ENCODE results near the gene CFAP157. TPM values are rescaled to one million over a fixed set of nuclear protein-coding genes. Genes with fewer than 3 reads are reported as not detected.

CFAP157 gene
- total RNA-seq (2022; extraction: Qiagen RNA extraction), result 0.02 to 0.09 TPM (median 0.06 TPM) in 4 of 5 replicates, not detected in the other

DNA sequence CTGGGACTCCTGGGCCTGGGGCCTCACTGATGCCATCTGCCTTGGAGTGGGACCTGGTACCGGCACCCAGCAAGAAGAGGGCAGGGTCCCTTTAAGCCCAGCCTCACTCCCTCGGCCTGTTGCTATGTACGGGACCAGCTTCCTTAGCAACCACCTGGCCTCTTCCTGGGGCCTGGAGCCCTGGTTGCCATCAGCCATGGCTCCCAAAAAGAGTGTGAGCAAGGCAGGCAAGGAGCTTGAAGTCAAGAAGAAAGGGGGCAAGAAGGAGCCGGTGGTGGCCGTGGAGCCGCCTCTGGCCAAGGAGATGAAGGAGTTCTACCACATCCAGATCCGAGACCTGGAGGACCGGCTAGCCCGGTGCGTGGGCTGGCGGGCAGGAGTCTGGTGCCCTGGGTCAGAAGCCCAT is at the start of gene CFAP157:
Gene CFAP157, plus strand, starts transcription at position 153 of the 406 bp plus-strand sequence. Its CDS starts 44 bp downstream, at position 197.

DNA sequence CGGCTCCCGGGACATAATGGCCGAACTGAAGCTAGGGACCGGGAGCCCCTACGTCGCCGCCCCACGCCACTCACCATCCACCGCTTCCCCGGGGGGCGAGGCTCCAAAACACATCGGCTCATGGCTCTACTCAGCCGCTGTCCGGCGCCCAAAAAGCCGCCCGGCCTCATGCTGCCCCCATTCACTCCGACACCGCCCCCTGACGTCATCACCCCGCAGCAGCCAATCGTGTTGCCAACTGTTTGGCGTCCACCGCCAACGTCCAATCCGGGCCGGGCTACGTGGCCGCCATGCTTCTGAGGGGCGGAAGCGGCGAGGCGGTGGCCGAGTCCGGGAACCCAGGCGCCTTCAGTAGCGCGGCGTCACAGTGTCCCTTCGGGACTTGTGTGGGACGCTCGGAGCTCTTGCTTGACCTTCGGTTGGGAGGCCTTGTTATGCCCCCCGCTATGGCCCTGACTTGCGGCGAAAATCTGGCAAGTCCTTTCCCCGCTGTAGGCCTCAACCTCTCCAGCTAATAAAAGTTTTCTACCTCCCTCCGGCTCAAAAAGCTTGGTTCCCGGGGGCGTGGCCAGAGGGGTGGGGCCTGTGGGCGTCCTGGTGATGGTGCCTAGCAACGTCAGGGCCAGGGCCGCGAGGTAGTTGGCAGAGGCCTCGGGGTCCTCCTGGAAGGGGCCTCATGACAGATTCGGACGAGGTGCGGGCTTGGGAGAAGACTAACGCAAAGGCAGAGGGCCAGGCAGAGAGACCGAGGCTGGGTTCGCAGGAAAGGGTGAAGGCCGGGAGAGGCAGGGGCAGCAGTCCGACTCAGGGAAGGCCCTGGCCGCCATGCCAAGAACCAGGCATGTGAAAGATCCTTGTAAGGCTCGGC is 8.9 kb downstream of the CFAP157 start, which contains the start of the genes PTRH1 and TTC16:
Gene PTRH1, minus strand, starts transcription at position 194 of the 868 bp plus-strand sequence. Its CDS starts 24 bp downstream, at position 170.
Gene TTC16, plus strand, starts transcription at position 610 of the 868 bp plus-strand sequence. Its CDS starts 67 bp downstream, at position 677.

DNA sequence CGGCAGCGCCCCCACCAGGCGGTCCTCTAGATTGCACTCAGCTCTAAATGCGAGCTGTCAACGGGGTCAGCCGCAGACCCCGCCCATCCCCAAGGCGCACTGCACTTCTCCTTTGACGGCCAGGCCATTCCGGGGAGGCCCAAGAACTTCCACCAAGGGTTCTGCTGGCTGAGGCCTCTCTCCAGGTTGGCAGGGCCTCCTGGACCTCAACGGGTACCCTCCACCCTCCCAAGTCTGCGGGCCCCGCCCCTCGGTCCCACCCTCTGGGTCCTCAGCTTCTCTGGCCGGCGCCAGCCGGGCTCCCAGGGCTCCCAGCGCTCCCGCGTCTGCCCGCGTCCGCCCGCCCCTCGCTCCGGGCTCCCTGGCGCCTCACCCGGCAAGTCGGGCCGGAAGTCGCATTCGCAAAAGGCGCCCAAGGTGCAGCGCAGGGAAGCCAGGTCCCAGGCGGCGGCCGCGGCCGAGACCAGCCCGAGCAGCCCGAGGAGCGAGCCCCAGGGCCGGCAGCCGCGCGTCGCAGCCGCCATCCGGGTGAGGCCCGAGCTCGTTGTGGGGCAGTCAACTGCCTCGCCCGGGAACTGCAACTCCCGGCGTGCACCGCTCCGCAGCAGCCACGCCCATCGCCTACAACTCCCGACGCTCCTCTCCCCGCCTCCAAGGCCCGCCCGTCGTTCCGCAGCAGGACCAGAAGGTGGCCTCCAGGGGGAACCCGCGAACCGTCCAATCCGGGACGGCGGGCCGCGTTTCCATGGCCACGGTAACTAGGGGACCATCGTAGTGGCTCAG is 28.1 kb downstream of the CFAP157 start, which contains the start of gene TOR2A:
Gene TOR2A, minus strand, starts transcription at position 548 of the 783 bp plus-strand sequence. Its CDS starts 24 bp downstream, at position 524.

Other genes with a start within 250 kb of the CFAP157 start
- gene STXBP1, start 94.7 kb upstream of the CFAP157 start, total RNA-seq (2022; extraction: Qiagen RNA extraction), result 15.7 to 18.8 TPM (median 17.3 TPM) in 5 replicates
- gene PTRH1, start 8.7 kb downstream of the CFAP157 start, total RNA-seq (2022; extraction: Qiagen RNA extraction), result 13.9 to 23.8 TPM (median 22.7 TPM) in 5 replicates
- gene TTC16, start 9.1 kb downstream of the CFAP157 start, total RNA-seq (2022; extraction: Qiagen RNA extraction), result 0.02 to 0.06 TPM (median 0.05 TPM) in 5 replicates
- gene TOR2A, start 28.3 kb downstream of the CFAP157 start, total RNA-seq (2022; extraction: Qiagen RNA extraction), result 12.0 to 18.9 TPM (median 16.7 TPM) in 5 replicates
- gene SH2D3C, start 71.7 kb downstream of the CFAP157 start, total RNA-seq (2022; extraction: Qiagen RNA extraction), result 0.05 to 0.16 TPM (median 0.08 TPM) in 4 of 5 replicates, not detected in the other
- 41.7 to 49.1 TPM (median 45.3 TPM) in 5 replicates for gene CDK9, start 79.0 kb downstream of the CFAP157 start, total RNA-seq (2022; extraction: Qiagen RNA extraction)
- gene FPGS, start 95.9 kb downstream of the CFAP157 start, total RNA-seq (2022; extraction: Qiagen RNA extraction), result 46.4 to 54.0 TPM (median 47.7 TPM) in 5 replicates
- 0.10 to 0.15 TPM (median 0.13 TPM) in 5 replicates for gene ENG, start 147.7 kb downstream of the CFAP157 start, total RNA-seq (2022; extraction: Qiagen RNA extraction)
- gene AK1, start 170.7 kb downstream of the CFAP157 start, total RNA-seq (2022; extraction: Qiagen RNA extraction), result 40.5 to 83.7 TPM (median 75.3 TPM) in 5 replicates
- gene ST6GALNAC6, start 192.6 kb downstream of the CFAP157 start, total RNA-seq (2022; extraction: Qiagen RNA extraction), result 18.7 to 22.7 TPM (median 22.1 TPM) in 5 replicates
- 14.2 to 16.2 TPM (median 15.7 TPM) in 5 replicates for gene ST6GALNAC4, start 210.1 kb downstream of the CFAP157 start, total RNA-seq (2022; extraction: Qiagen RNA extraction)
- 1.1 to 2.4 TPM (median 1.8 TPM) in 5 replicates for gene PIP5KL1, start 223.8 kb downstream of the CFAP157 start, total RNA-seq (2022; extraction: Qiagen RNA extraction)
- gene DPM2, start 230.9 kb downstream of the CFAP157 start, total RNA-seq (2022; extraction: Qiagen RNA extraction), result 32.7 to 43.3 TPM (median 42.9 TPM) in 5 replicates

Data from A549 treated with AZD2906 at 1 μM for 4 hours (cell line).